Measurements from ENCODE around the gene RETREG2.

RETREG2 gene

GRCh38 chr2:219159771-219160185 lies 18.3 kb upstream of the RETREG2 start:
- ChIA-PET POLR2A (no interaction called here), CTCF (interaction anchor here (0.6 to 14.8 kb wide), 24 partner anchors 10 to 572 kb away, joined by 3 to 162 read pairs (median 4); partner anchors contain the start of genes CNPPD1, GLB1L, IHH and SLC23A3)
- Histone ChIP-seq H3K27me3 (replicated peaks in 2 of 5; ENCODE audit: control insufficient read depth in 4 of 5, insufficient read depth in 5 of 5, low read length in 4 of 5) (no peaks in the 10 kb centered on the region), H3K4me1 (ENCODE audit: control extremely low read depth in 1 of 4, control insufficient read depth in 4 of 4, insufficient read depth in 4 of 4, low read length in 3 of 4) (peaks cover 0 to 14% (median 13%) of the 10 kb centered on the region in 4 experiments), H3K36me3 (ENCODE audit: control insufficient read depth in 4 of 4, insufficient read depth in 4 of 4, low read length in 3 of 4) (peaks cover 0 to 16% (median 10%) of the 10 kb centered on the region in 4 experiments), H3K9me3 (ENCODE audit: control extremely low read depth in 1 of 5, control insufficient read depth in 4 of 5, insufficient read depth in 2 of 5, low read depth in 1 of 5, low read length in 4 of 5) (no peaks in the 10 kb centered on the region), H3K4me3 (ENCODE audit: control insufficient read depth in 1 of 7, extremely low read depth in 1 of 7, insufficient read depth in 4 of 7, low read depth in 2 of 7, low read length in 6 of 7) (peak overlapping the region in 6 of 7 experiments; percentile 75 to 84 (median 79)), H3K27ac (ENCODE audit: insufficient read depth in 1 of 2, low read depth in 1 of 2, low read length in 2 of 2, poor library complexity in 1 of 2, severe bottlenecking in 2 of 2) (no peak overlapping the region)
- 14% methylated on average over 15 of the region's 18 CpGs for whole genome bisulfite sequencing (ENCODE audit: insufficient coverage)
- no peak for DNase-seq

- Histone ChIP-seq H3K27ac (ENCODE audit: insufficient read depth in 1 of 2, low read depth in 1 of 2, low read length in 2 of 2, poor library complexity in 1 of 2, severe bottlenecking in 2 of 2) (peak within 1 kb of the TSS in 1 of 2 experiments; percentile 73), H3K36me3 (ENCODE audit: control insufficient read depth in 4 of 4, insufficient read depth in 4 of 4, low read length in 3 of 4) (peaks cover 0 to 16% (median 10%) of the 10 kb centered on the region in 4 experiments), H3K9me3 (ENCODE audit: control extremely low read depth in 1 of 5, control insufficient read depth in 4 of 5, insufficient read depth in 2 of 5, low read depth in 1 of 5, low read length in 4 of 5) (no peaks in the 10 kb centered on the region), H3K4me1 (ENCODE audit: control extremely low read depth in 1 of 4, control insufficient read depth in 4 of 4, insufficient read depth in 4 of 4, low read length in 3 of 4) (peaks cover 0 to 14% (median 13%) of the 10 kb centered on the region in 4 experiments), H3K27me3 (replicated peaks in 2 of 5; ENCODE audit: control insufficient read depth in 4 of 5, insufficient read depth in 5 of 5, low read length in 4 of 5) (no peaks in the 10 kb centered on the region), H3K4me3 (ENCODE audit: control insufficient read depth in 1 of 7, extremely low read depth in 1 of 7, insufficient read depth in 4 of 7, low read depth in 2 of 7, low read length in 6 of 7) (peak within 1 kb of the TSS; percentile 52 to 84 (median 78))
- POLR2A ChIA-PET: no interaction called here
- CTCF ChIA-PET: interaction anchor here (0.6 to 14.8 kb wide), 20 partner anchors 10 to 573 kb away, joined by 3 to 162 read pairs (median 5); partner anchors contain the start of genes CNPPD1, GLB1L, IHH and SLC23A3
- DNase-seq: peak; percentile 90 to 94 (median 94)
- WGBS (ENCODE audit: insufficient coverage): under 1% methylated on average over 56 of the region's 70 CpGs
Observed at GRCh38 chr2:219160186-219161017, 17.7 kb upstream of the RETREG2 start, which contains the start of gene NHEJ1. Gene NHEJ1 (minus strand): TSS chr2:219160815. CDS start chr2:219158362, 2,453 bp downstream.

DNA sequence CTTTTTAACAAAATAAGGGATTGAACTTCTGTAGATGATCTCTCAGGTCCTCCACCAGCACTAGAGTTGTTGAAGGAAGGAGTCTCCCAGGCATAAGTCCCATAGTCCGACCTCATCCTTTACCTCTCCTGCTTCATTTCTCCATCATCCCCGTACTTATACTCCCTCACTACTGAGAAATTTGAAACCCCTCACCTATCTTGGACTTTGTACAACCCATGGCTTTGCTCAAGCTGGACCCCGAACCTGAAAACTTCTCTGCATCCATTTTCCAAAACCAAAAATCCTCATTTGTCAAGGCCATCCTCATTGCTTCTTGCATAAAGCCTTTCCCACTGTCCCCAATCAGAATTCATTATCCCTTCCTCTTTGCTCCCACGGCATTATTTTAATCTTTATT lies 17.0 kb upstream of the RETREG2 start:
- POLR2A ChIA-PET: no interaction called here
- peaks cover 0 to 14% (median 13%) of the 10 kb centered on the region in 4 experiments for H3K4me1 ChIP-seq (ENCODE audit: control extremely low read depth in 1 of 4, control insufficient read depth in 4 of 4, insufficient read depth in 4 of 4, low read length in 3 of 4)
- CTCF ChIA-PET: interaction anchor here (1.0 to 8.9 kb wide), 4 partner anchors 9 to 133 kb away, joined by 3 to 120 read pairs (median 26); partner anchors contain the start of gene SLC23A3
- no peaks in the 10 kb centered on the region for H3K27me3 ChIP-seq (replicated peaks in 2 of 5; ENCODE audit: control insufficient read depth in 4 of 5, insufficient read depth in 5 of 5, low read length in 4 of 5)
- H3K36me3 ChIP-seq (ENCODE audit: control insufficient read depth in 4 of 4, insufficient read depth in 4 of 4, low read length in 3 of 4): peaks cover 0 to 15% (median 10%) of the 10 kb centered on the region in 4 experiments
- no peak for DNase-seq
- no peaks in the 10 kb centered on the region for H3K9me3 ChIP-seq (ENCODE audit: control extremely low read depth in 1 of 5, control insufficient read depth in 4 of 5, insufficient read depth in 2 of 5, low read depth in 1 of 5, low read length in 4 of 5)
- no peak overlapping the region for H3K27ac ChIP-seq (ENCODE audit: insufficient read depth in 1 of 2, low read depth in 1 of 2, low read length in 2 of 2, poor library complexity in 1 of 2, severe bottlenecking in 2 of 2)
- 85% methylated on average over 4 of the region's 4 CpGs for WGBS (ENCODE audit: insufficient coverage)
- peak overlapping the region in 5 of 7 experiments; percentile 75 to 84 (median 80) for H3K4me3 ChIP-seq (ENCODE audit: control insufficient read depth in 1 of 7, extremely low read depth in 1 of 7, insufficient read depth in 4 of 7, low read depth in 2 of 7, low read length in 6 of 7)

- Histone ChIP-seq H3K36me3 (ENCODE audit: control insufficient read depth in 4 of 4, insufficient read depth in 4 of 4, low read length in 3 of 4) (peaks cover 0 to under 1% (median under 1%) of the 10 kb centered on the region in 4 experiments), H3K4me3 (ENCODE audit: control insufficient read depth in 1 of 7, extremely low read depth in 1 of 7, insufficient read depth in 4 of 7, low read depth in 2 of 7, low read length in 6 of 7) (no peak overlapping the region), H3K27me3 (replicated peaks in 2 of 5; ENCODE audit: control insufficient read depth in 4 of 5, insufficient read depth in 5 of 5, low read length in 4 of 5) (no peaks in the 10 kb centered on the region), H3K9me3 (ENCODE audit: control extremely low read depth in 1 of 5, control insufficient read depth in 4 of 5, insufficient read depth in 2 of 5, low read depth in 1 of 5, low read length in 4 of 5) (no peaks in the 10 kb centered on the region), H3K27ac (ENCODE audit: insufficient read depth in 1 of 2, low read depth in 1 of 2, low read length in 2 of 2, poor library complexity in 1 of 2, severe bottlenecking in 2 of 2) (no peak overlapping the region), H3K4me1 (ENCODE audit: control extremely low read depth in 1 of 4, control insufficient read depth in 4 of 4, insufficient read depth in 4 of 4, low read length in 3 of 4) (peaks cover 0 to 18% (median 14%) of the 10 kb centered on the region in 4 experiments)
- no peak for DNase-seq
- POLR2A ChIA-PET: no interaction called here
- CTCF ChIA-PET: interaction anchor here (0.6 to 4.3 kb wide), 6 partner anchors 14 to 55 kb away, joined by 3 to 28 read pairs (median 3); partner anchors contain the start of gene CNPPD1
- WGBS (ENCODE audit: insufficient coverage): 100% methylated on average over 2 of the region's 6 CpGs
Observed at GRCh38 chr2:219163156-219163555, 14.9 kb upstream of the RETREG2 start.

GRCh38 chr2:219165058-219165911 lies 12.8 kb upstream of the RETREG2 start:
- no peak for DNase-seq
- H3K4me1 ChIP-seq (ENCODE audit: control extremely low read depth in 1 of 4, control insufficient read depth in 4 of 4, insufficient read depth in 4 of 4, low read length in 3 of 4): peaks cover 0 to 19% (median 10%) of the 10 kb centered on the region in 4 experiments
- no peak overlapping the region for H3K4me3 ChIP-seq (ENCODE audit: control insufficient read depth in 1 of 7, extremely low read depth in 1 of 7, insufficient read depth in 4 of 7, low read depth in 2 of 7, low read length in 6 of 7)
- no peaks in the 10 kb centered on the region for H3K9me3 ChIP-seq (ENCODE audit: control extremely low read depth in 1 of 5, control insufficient read depth in 4 of 5, insufficient read depth in 2 of 5, low read depth in 1 of 5, low read length in 4 of 5)
- CTCF ChIA-PET: interaction anchor here (1.0 to 4.3 kb wide), 8 partner anchors 11 to 362 kb away, joined by 3 to 28 read pairs (median 4); partner anchors contain the start of gene CNPPD1
- WGBS (ENCODE audit: insufficient coverage): 89% methylated on average over 8 of the region's 10 CpGs
- POLR2A ChIA-PET: no interaction called here
- no peak overlapping the region for H3K27ac ChIP-seq (ENCODE audit: insufficient read depth in 1 of 2, low read depth in 1 of 2, low read length in 2 of 2, poor library complexity in 1 of 2, severe bottlenecking in 2 of 2)
- H3K27me3 ChIP-seq (replicated peaks in 2 of 5; ENCODE audit: control insufficient read depth in 4 of 5, insufficient read depth in 5 of 5, low read length in 4 of 5): no peaks in the 10 kb centered on the region
- H3K36me3 ChIP-seq (ENCODE audit: control insufficient read depth in 4 of 4, insufficient read depth in 4 of 4, low read length in 3 of 4): no peaks in the 10 kb centered on the region

GRCh38 chr2:219167997-219168396 lies 10.1 kb upstream of the RETREG2 start:
- ChIA-PET POLR2A (no interaction called here), CTCF (no interaction called here)
- WGBS (ENCODE audit: insufficient coverage): 89% methylated on average over 5 of the region's 5 CpGs

More at GRCh38 chr2:219167997-219168396, 10.1 kb upstream of the RETREG2 start:
- Histone ChIP-seq H3K27me3 (replicated peaks in 2 of 5; ENCODE audit: control insufficient read depth in 4 of 5, insufficient read depth in 5 of 5, low read length in 4 of 5) (no peaks in the 10 kb centered on the region), H3K27ac (ENCODE audit: insufficient read depth in 1 of 2, low read depth in 1 of 2, low read length in 2 of 2, poor library complexity in 1 of 2, severe bottlenecking in 2 of 2) (no peak overlapping the region), H3K9me3 (ENCODE audit: control extremely low read depth in 1 of 5, control insufficient read depth in 4 of 5, insufficient read depth in 2 of 5, low read depth in 1 of 5, low read length in 4 of 5) (no peaks in the 10 kb centered on the region), H3K4me3 (ENCODE audit: control insufficient read depth in 1 of 7, extremely low read depth in 1 of 7, insufficient read depth in 4 of 7, low read depth in 2 of 7, low read length in 6 of 7) (no peak overlapping the region), H3K36me3 (ENCODE audit: control insufficient read depth in 4 of 4, insufficient read depth in 4 of 4, low read length in 3 of 4) (peaks cover 2 to 17% (median 9%) of the 10 kb centered on the region in 4 experiments), H3K4me1 (ENCODE audit: control extremely low read depth in 1 of 4, control insufficient read depth in 4 of 4, insufficient read depth in 4 of 4, low read length in 3 of 4) (peaks cover 0 to 11% (median 5%) of the 10 kb centered on the region in 4 experiments)
- DNase-seq: no peak
